Neural cell (in vitro differentiated cells): ENCODE data around the gene ELSPBP1. TPM values are rescaled to one million over a fixed set of nuclear protein-coding genes. Genes with fewer than 3 reads are reported as not detected.

Source experiments
- H2AFZ ChIP-seq: fragments of 200-600, 300-800 bp; sonication (generic), shearing (Covaris generic); 2 replicates; pipeline ENCODE4 v1.6.0; 2014; ENCODE audit warnings: low read depth, mild to moderate bottlenecking, antibody characterized with exemption, low read length, moderate library complexity
- H3F3A ChIP-seq: fragments of 200-600 bp; shearing (Covaris generic); 2 replicates; pipeline ENCODE4 v1.6.1; 2016; ENCODE audit warnings: mild to moderate bottlenecking, moderate library complexity, mixed read lengths, antibody characterized with exemption, low read length; ENCODE audit not compliant: insufficient read depth, poor library complexity, severe bottlenecking
- H3K27ac ChIP-seq: fragments of 200-600, 300-800 bp; sonication (generic), shearing (Covaris generic); 2 replicates; pipeline ENCODE4 v1.5.1; 2014; ENCODE audit warnings: mild to moderate bottlenecking, low read length, moderate library complexity
- H3K27me3 ChIP-seq: fragments of 300-800, 200-600 bp; sonication (generic), shearing (Covaris generic); 2 replicates; pipeline ENCODE4 v1.6.0; 2014; ENCODE audit warnings: mild to moderate bottlenecking, low read depth, low read length, moderate library complexity; ENCODE audit not compliant: insufficient read depth
- H3K36me3 ChIP-seq: fragments of 300-800, 200-600 bp; sonication (generic), shearing (Covaris generic); 2 replicates; pipeline ENCODE4 v1.5.1; 2014; ENCODE audit warnings: mild to moderate bottlenecking, antibody characterized with exemption, low read length, moderate library complexity; ENCODE audit not compliant: insufficient read depth
- H3K4me2 ChIP-seq: fragments of 300-800, 200-600 bp; sonication (generic), shearing (Covaris generic); 2 replicates; pipeline ENCODE4 v1.6.0; 2014; ENCODE audit warnings: mild to moderate bottlenecking, low read length
- H3K4me3 ChIP-seq: fragments of 300-800, 200-600 bp; sonication (generic), shearing (Covaris generic); 2 replicates; pipeline ENCODE4 v1.5.1; 2014; ENCODE audit warnings: mild to moderate bottlenecking, low read length, moderate library complexity
- H3K79me2 ChIP-seq: fragments of 200-600 bp; shearing (Covaris generic); replicated peaks from 2 replicates; pipeline ENCODE4 v1.6.0; 2014; ENCODE audit warnings: mild to moderate bottlenecking, low read length, moderate library complexity; ENCODE audit not compliant: insufficient read depth
- H3K9ac ChIP-seq: fragments of 300-800, 200-600 bp; sonication (generic), shearing (Covaris generic); 2 replicates; pipeline ENCODE4 v1.6.1; 2016; ENCODE audit warnings: mild to moderate bottlenecking, low read length, mixed read lengths
- H3K9me2 ChIP-seq: fragments of 200-600 bp; shearing (Covaris generic); 2 replicates; pipeline ENCODE4 v1.6.1; 2016; ENCODE audit warnings: mild to moderate bottlenecking, low read length, mixed read lengths; ENCODE audit not compliant: insufficient read depth
- H3K9me3 ChIP-seq: fragments of 200-600, 300-800 bp; sonication (generic), shearing (Covaris generic); 2 replicates; pipeline ENCODE4 v1.6.1; 2016; ENCODE audit warnings: mild to moderate bottlenecking, mixed run types, low read length, moderate library complexity, mixed read lengths
- H4K20me1 ChIP-seq: fragments of 200-600 bp; shearing (Covaris generic); 2 replicates; pipeline ENCODE4 v1.6.1; 2016; ENCODE audit warnings: mild to moderate bottlenecking, mixed run types; ENCODE audit not compliant: insufficient read depth
- EP300 ChIP-seq: fragments of 450-650 bp; conservative IDR thresholded peaks from 2 replicates; pipeline ENCODE4 v1.6.1; 2014; ENCODE audit warnings: antibody characterized with exemption, mild to moderate bottlenecking, moderate library complexity; ENCODE audit not compliant: poor library complexity, severe bottlenecking
- EZH2 ChIP-seq: fragments of 200-600, 300-800 bp; shearing (Covaris generic), sonication (generic); IDR thresholded peaks from 2 replicates; pipeline ENCODE4 v1.6.1; 2014; ENCODE audit warnings: antibody characterized with exemption, low read length, borderline replicate concordance, mild to moderate bottlenecking; ENCODE audit not compliant: insufficient read depth, poor library complexity, severe bottlenecking
- MXI1 ChIP-seq: fragments of 450-650 bp; conservative IDR thresholded peaks from 2 replicates; pipeline ENCODE4 v1.6.1; 2014; ENCODE audit warnings: antibody characterized with exemption, mild to moderate bottlenecking; ENCODE audit not compliant: poor library complexity, severe bottlenecking
- POLR2AphosphoS5 ChIP-seq: IDR thresholded peaks from 2 replicates; pipeline ENCODE4 v1.6.1; 2012
- RAD21 ChIP-seq: fragments of 450-650 bp; conservative IDR thresholded peaks from 2 replicates; pipeline ENCODE4 v1.6.1; 2014; ENCODE audit warnings: antibody characterized with exemption, mild to moderate bottlenecking, moderate library complexity
- SMC3 ChIP-seq: fragments of 450-650 bp; conservative IDR thresholded peaks from 2 replicates; pipeline ENCODE4 v1.6.1; 2014; ENCODE audit warnings: antibody characterized with exemption, mild to moderate bottlenecking, moderate library complexity; ENCODE audit not compliant: poor library complexity
- TAF1 ChIP-seq: IDR thresholded peaks from 2 replicates; pipeline ENCODE4 v1.6.1; 2012; ENCODE audit warnings: low read depth
- polyA plus RNA-seq: library from polyadenylated mRNA; depleted of rRNA; stranded (reverse); fragments of >200 nt; gene quantifications from 2 replicates; pipeline ENCODE4 v1.2.3, GENCODE V29; 2014
- TF ChIP-seq, protein P1 (sequence below): IDR thresholded peaks from 2 replicates; pipeline ENCODE4 v1.6.1; 2012; ENCODE audit warnings: borderline replicate concordance
- TF ChIP-seq, protein P2 (sequence below): fragments of 450-650 bp; IDR thresholded peaks from 2 replicates; pipeline ENCODE4 v1.5.1; 2014; ENCODE audit warnings: antibody characterized with exemption, mild to moderate bottlenecking, moderate library complexity; ENCODE audit not compliant: poor library complexity, severe bottlenecking

The ELSPBP1 gene
- polyA plus RNA-seq, 1 donor from 2014 or later = not detected

DNA sequence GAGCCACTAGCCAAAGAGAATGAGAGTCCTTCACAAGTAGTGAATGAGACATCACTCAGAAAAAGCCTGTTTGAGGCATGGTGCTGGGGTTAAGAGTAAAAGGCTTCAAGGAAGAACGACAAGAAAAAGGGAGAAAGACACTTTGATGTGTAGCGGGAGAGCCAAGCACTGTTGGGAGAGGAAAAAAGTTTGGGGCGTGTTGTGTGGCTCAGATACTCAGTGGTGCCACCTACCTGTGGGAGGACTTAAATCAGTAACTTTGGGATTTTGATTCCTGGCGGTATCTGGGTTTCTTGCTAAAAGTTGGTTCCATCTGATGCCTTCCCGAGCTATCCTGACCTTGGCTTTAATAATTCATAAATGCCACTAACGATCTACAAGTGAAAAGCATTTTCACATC lies 12.3 kb downstream of the ELSPBP1 start:
- no peaks in the 10 kb centered on the region for H3K9me2 ChIP-seq
- no peak overlapping the region for H3K9ac ChIP-seq
- H4K20me1 ChIP-seq = no peaks in the 10 kb centered on the region
- H2AFZ ChIP-seq = no peak overlapping the region
- H3K4me3 ChIP-seq = no peak overlapping the region
- no peaks in the 10 kb centered on the region for H3K9me3 ChIP-seq
- H3K36me3 ChIP-seq = no peaks in the 10 kb centered on the region
- TF ChIP-seq TAF1 (no peak), EP300 (no peak), EZH2 (no peak), POLR2AphosphoS5 (no peak), SMC3 (no peak), MXI1 (no peak), RAD21 (no peak)
- TF ChIP-seq, protein P1, sequence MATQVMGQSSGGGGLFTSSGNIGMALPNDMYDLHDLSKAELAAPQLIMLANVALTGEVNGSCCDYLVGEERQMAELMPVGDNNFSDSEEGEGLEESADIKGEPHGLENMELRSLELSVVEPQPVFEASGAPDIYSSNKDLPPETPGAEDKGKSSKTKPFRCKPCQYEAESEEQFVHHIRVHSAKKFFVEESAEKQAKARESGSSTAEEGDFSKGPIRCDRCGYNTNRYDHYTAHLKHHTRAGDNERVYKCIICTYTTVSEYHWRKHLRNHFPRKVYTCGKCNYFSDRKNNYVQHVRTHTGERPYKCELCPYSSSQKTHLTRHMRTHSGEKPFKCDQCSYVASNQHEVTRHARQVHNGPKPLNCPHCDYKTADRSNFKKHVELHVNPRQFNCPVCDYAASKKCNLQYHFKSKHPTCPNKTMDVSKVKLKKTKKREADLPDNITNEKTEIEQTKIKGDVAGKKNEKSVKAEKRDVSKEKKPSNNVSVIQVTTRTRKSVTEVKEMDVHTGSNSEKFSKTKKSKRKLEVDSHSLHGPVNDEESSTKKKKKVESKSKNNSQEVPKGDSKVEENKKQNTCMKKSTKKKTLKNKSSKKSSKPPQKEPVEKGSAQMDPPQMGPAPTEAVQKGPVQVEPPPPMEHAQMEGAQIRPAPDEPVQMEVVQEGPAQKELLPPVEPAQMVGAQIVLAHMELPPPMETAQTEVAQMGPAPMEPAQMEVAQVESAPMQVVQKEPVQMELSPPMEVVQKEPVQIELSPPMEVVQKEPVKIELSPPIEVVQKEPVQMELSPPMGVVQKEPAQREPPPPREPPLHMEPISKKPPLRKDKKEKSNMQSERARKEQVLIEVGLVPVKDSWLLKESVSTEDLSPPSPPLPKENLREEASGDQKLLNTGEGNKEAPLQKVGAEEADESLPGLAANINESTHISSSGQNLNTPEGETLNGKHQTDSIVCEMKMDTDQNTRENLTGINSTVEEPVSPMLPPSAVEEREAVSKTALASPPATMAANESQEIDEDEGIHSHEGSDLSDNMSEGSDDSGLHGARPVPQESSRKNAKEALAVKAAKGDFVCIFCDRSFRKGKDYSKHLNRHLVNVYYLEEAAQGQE = no peak
- TF ChIP-seq, protein P2, sequence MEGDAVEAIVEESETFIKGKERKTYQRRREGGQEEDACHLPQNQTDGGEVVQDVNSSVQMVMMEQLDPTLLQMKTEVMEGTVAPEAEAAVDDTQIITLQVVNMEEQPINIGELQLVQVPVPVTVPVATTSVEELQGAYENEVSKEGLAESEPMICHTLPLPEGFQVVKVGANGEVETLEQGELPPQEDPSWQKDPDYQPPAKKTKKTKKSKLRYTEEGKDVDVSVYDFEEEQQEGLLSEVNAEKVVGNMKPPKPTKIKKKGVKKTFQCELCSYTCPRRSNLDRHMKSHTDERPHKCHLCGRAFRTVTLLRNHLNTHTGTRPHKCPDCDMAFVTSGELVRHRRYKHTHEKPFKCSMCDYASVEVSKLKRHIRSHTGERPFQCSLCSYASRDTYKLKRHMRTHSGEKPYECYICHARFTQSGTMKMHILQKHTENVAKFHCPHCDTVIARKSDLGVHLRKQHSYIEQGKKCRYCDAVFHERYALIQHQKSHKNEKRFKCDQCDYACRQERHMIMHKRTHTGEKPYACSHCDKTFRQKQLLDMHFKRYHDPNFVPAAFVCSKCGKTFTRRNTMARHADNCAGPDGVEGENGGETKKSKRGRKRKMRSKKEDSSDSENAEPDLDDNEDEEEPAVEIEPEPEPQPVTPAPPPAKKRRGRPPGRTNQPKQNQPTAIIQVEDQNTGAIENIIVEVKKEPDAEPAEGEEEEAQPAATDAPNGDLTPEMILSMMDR = no peak
- H3K79me2 ChIP-seq = no peaks in the 10 kb centered on the region
- no peaks in the 10 kb centered on the region for H3K27me3 ChIP-seq
- H3K27ac ChIP-seq = no peak overlapping the region
- no peaks in the 10 kb centered on the region for H3F3A ChIP-seq
- no peak overlapping the region for H3K4me2 ChIP-seq

DNA sequence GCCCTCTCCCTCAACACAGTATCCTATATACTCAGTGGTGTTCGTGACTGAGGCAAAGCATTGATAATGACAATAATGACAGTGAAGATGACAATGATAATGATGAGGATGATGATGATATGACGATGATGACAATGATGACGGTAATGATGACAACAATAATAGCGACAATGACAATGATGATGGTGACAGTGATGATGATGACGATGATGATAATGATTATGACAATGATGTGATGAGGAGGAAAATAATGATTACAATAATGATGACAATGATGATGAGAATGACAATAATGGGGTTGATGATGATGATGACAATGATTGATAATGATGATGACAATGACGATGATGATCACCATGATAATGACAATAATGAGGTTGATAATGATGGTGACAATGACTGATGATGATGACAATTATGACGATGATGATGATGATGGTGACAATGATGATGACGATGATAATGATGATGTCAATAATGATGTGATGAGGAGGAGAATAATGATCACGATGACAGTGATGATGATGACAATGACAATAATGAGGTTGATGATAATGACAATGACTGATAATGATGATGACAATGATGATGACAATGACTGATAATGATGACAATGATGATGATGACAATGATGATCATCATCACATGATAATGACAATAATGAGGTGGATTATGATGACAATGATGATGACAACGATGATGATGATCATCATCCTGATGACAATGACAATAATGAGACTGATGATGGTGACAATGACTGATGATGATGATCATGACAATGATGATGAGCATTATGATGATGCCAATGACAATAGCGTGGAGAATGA lies 16.7 kb downstream of the ELSPBP1 start:
- Histone ChIP-seq H3K27ac (no peak overlapping the region), H3K36me3 (no peaks in the 10 kb centered on the region), H2AFZ (no peak overlapping the region), H3K9me3 (no peaks in the 10 kb centered on the region), H3K9me2 (no peaks in the 10 kb centered on the region), H3K79me2 (no peaks in the 10 kb centered on the region), H3K27me3 (no peaks in the 10 kb centered on the region), H3K4me3 (no peak overlapping the region), H4K20me1 (no peaks in the 10 kb centered on the region), H3K4me2 (no peak overlapping the region), H3F3A (no peaks in the 10 kb centered on the region), H3K9ac (no peak overlapping the region)
- TF ChIP-seq EP300 (peak; percentile 32), EZH2 (no peak)
